ENCODE data around the gene PIGQ.

DNA sequence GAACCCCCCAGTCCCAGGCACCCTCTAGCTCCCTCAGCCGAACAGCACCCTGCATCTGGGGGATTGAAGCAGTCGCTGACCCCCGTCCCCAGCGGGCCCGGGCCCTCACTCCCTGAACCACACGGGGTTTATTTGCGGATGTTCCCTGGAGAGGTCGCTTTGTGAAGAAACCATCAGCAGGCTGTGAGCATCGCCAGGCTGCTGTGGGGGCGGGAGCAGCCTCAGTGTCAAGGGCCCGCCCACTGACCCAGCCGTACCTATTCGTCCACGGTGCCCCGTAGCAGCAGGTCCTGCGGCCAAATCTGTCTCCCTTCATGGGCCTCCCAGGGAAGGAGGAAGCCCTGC lies 13.7 kb downstream of the PIGQ start:
- TF ChIP-seq, protein P1, sequence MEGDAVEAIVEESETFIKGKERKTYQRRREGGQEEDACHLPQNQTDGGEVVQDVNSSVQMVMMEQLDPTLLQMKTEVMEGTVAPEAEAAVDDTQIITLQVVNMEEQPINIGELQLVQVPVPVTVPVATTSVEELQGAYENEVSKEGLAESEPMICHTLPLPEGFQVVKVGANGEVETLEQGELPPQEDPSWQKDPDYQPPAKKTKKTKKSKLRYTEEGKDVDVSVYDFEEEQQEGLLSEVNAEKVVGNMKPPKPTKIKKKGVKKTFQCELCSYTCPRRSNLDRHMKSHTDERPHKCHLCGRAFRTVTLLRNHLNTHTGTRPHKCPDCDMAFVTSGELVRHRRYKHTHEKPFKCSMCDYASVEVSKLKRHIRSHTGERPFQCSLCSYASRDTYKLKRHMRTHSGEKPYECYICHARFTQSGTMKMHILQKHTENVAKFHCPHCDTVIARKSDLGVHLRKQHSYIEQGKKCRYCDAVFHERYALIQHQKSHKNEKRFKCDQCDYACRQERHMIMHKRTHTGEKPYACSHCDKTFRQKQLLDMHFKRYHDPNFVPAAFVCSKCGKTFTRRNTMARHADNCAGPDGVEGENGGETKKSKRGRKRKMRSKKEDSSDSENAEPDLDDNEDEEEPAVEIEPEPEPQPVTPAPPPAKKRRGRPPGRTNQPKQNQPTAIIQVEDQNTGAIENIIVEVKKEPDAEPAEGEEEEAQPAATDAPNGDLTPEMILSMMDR (IDR thresholded peaks at IDR 0.05; ENCODE audit: insufficient read depth, low read length, poor library complexity, severe bottlenecking): no peak
- TF ChIP-seq EZH2phosphoT487 (conservative IDR thresholded peaks at IDR 0.05; ENCODE audit: low read length): no peak
